ENCODE measurements around the gene SPATA19.

SPATA19 gene

DNA sequence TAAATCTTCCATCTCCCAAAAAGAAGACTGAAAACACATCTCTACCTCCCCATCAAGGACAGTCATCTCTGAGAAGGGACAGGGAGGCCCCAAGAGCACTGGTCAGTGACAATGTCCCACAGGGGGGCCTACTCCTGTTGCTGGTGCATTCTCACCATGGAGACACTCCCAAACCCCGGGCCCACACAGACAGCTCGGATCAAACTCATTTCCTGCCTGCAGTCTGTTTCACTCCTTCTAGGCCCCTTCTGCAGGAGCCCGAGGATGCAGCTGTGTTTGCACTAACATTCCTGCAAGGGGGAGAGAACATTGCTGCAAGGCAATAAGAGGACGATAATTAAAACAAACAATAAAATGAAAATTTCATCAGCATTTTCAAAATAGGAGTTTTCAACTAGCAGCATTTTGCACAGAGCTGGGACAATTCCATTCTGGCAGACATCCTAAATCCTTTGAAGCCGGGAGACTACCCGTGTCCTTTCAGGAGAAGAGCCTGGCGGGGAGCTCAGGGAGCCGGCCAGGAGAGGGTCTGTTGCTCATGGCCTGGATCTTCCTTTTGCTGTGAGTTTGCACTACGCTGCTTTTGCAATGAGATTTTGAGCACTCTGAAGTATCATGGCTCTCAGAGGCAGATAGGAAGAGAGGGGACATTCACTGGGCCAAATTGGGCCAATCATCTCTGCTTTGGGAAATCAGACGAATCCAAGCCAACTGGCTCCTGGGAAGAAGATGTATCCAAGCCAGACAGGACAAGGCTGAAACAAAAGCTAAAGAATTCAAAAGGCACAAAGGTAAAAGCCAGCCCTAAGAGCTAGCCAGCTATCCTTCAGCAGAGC is 33.2 kb downstream of the SPATA19 start (continued):
- TF ChIP-seq BACH2 (CRISPR knock-in tag; IDR thresholded peaks at IDR 0.05; ENCODE audit: borderline replicate concordance), result no peak

DNA sequence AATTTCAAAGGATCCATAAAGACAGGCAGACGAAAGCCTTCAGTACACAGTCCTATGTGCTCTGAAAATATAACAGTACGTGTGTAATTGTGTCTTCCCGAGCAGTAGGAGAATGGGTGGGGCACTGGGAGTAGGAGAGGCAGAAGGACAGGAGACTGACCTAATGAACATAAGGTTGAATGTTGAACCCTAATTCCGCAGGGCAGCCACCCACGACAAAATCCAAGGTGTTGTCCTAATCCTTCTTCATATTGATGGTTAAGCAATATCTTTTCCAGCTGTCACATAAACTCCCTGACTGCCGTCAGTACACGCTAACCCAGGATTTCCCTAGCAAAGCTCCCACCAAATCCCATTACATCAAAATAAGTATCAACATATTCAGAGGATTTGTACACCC is 34.5 kb downstream of the SPATA19 start:
- no peak for TF ChIP-seq ZFP3 (CRISPR knock-in tag; IDR thresholded peaks at IDR 0.05)
- TF ChIP-seq ISL1 (CRISPR knock-in tag; IDR thresholded peaks at IDR 0.05), result no peak
- TF ChIP-seq ESRRG (CRISPR knock-in tag; IDR thresholded peaks at IDR 0.05), result no peak
- TF ChIP-seq, protein P1, sequence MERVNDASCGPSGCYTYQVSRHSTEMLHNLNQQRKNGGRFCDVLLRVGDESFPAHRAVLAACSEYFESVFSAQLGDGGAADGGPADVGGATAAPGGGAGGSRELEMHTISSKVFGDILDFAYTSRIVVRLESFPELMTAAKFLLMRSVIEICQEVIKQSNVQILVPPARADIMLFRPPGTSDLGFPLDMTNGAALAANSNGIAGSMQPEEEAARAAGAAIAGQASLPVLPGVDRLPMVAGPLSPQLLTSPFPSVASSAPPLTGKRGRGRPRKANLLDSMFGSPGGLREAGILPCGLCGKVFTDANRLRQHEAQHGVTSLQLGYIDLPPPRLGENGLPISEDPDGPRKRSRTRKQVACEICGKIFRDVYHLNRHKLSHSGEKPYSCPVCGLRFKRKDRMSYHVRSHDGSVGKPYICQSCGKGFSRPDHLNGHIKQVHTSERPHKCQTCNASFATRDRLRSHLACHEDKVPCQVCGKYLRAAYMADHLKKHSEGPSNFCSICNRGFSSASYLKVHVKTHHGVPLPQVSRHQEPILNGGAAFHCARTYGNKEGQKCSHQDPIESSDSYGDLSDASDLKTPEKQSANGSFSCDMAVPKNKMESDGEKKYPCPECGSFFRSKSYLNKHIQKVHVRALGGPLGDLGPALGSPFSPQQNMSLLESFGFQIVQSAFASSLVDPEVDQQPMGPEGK (CRISPR knock-in tag; IDR thresholded peaks at IDR 0.05; ENCODE audit: borderline replicate concordance), result no peak
- no peak for TF ChIP-seq ZC3H10 (CRISPR knock-in tag; IDR thresholded peaks at IDR 0.05)
- TF ChIP-seq ARNTL (CRISPR knock-in tag; IDR thresholded peaks at IDR 0.05; ENCODE audit: borderline replicate concordance, low read depth), result no peak
- TF ChIP-seq, protein P2, sequence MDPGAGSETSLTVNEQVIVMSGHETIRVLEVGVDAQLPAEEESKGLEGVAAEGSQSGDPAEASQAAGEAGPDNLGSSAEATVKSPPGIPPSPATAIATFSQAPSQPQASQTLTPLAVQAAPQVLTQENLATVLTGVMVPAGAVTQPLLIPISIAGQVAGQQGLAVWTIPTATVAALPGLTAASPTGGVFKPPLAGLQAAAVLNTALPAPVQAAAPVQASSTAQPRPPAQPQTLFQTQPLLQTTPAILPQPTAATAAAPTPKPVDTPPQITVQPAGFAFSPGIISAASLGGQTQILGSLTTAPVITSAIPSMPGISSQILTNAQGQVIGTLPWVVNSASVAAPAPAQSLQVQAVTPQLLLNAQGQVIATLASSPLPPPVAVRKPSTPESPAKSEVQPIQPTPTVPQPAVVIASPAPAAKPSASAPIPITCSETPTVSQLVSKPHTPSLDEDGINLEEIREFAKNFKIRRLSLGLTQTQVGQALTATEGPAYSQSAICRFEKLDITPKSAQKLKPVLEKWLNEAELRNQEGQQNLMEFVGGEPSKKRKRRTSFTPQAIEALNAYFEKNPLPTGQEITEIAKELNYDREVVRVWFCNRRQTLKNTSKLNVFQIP (CRISPR knock-in tag; IDR thresholded peaks at IDR 0.05; ENCODE audit: borderline replicate concordance, low read depth), result no peak
- TF ChIP-seq TCF4 (CRISPR knock-in tag; IDR thresholded peaks at IDR 0.05; ENCODE audit: borderline replicate concordance), result no peak
- no peak for TF ChIP-seq ZFP30 (CRISPR knock-in tag; IDR thresholded peaks at IDR 0.05)
- no peak for TF ChIP-seq PPARA (CRISPR knock-in tag; IDR thresholded peaks at IDR 0.05; ENCODE audit: borderline replicate concordance)
- no peak for TF ChIP-seq TOX (CRISPR knock-in tag; IDR thresholded peaks at IDR 0.05; ENCODE audit: borderline replicate concordance)
- no peak for TF ChIP-seq OSR1 (CRISPR knock-in tag; IDR thresholded peaks at IDR 0.05)
- TF ChIP-seq CSDC2 (CRISPR knock-in tag; IDR thresholded peaks at IDR 0.05), result no peak
- TF ChIP-seq BACH2 (CRISPR knock-in tag; IDR thresholded peaks at IDR 0.05; ENCODE audit: borderline replicate concordance), result no peak
- TF ChIP-seq RARB (CRISPR knock-in tag; IDR thresholded peaks at IDR 0.05), result no peak
- no peak for TF ChIP-seq ZNF70 (CRISPR knock-in tag; IDR thresholded peaks at IDR 0.05)
- no peak for TF ChIP-seq SNAI2 (CRISPR knock-in tag; IDR thresholded peaks at IDR 0.05)
- no peak for TF ChIP-seq ZNF565 (CRISPR knock-in tag; conservative IDR thresholded peaks at IDR 0.05; ENCODE audit: low read depth)
- no peak for ATAC-seq

DNA sequence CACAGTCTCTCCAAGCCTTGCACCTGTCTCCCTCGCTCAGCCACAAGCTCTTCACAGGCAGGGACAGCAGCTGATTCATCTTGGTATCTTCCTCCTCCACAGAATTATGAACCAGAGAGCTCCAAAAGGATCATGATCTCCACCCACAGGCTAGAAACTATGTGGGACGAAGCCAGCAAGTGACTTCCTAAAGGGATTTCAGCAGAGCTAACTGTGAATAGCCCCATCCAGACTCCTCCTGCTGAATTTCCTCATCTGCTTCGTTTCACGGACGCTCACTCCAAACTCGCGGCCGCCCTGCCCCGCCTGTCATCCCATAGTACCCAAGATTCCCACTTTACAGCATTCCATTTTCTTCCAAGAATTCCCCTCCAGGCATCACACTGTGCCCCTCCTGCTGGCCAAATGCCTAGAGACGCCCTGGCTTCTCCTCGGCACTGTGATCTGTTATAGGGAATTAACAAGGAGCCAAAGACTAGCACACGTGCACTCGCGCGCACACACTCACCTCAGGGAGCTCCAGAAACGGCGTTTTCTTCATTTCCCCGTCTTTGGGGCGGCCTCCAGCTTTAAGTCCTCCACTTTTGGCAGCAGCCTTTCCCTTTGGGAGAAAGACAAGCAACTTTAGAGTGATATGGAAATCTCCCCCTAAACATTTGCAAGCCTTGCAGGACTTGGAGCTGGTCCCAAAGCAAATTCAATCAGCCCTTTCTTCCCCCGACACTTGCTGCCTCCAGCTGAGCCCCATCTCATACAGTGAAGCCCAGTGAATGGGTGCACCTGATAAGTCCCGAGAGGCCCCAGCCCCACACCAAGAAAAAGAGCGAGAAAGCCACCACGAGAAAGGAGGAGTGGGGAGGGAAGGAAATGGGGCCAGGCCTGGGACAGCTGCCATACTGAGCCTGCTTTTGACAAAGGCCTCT is 35.5 kb downstream of the SPATA19 start:
- no peak for ATAC-seq
- TF ChIP-seq ESRRG (CRISPR knock-in tag; IDR thresholded peaks at IDR 0.05) (no peak), OSR1 (CRISPR knock-in tag; IDR thresholded peaks at IDR 0.05) (no peak), SNAI2 (CRISPR knock-in tag; IDR thresholded peaks at IDR 0.05) (no peak), ZNF70 (CRISPR knock-in tag; IDR thresholded peaks at IDR 0.05) (no peak), CSDC2 (CRISPR knock-in tag; IDR thresholded peaks at IDR 0.05) (no peak), ZC3H10 (CRISPR knock-in tag; IDR thresholded peaks at IDR 0.05) (no peak), GLIS3 (CRISPR knock-in tag; IDR thresholded peaks at IDR 0.05) (no peak), TOX (CRISPR knock-in tag; IDR thresholded peaks at IDR 0.05; ENCODE audit: borderline replicate concordance) (no peak), ZFP30 (CRISPR knock-in tag; IDR thresholded peaks at IDR 0.05) (no peak)
- TF ChIP-seq, protein P3, sequence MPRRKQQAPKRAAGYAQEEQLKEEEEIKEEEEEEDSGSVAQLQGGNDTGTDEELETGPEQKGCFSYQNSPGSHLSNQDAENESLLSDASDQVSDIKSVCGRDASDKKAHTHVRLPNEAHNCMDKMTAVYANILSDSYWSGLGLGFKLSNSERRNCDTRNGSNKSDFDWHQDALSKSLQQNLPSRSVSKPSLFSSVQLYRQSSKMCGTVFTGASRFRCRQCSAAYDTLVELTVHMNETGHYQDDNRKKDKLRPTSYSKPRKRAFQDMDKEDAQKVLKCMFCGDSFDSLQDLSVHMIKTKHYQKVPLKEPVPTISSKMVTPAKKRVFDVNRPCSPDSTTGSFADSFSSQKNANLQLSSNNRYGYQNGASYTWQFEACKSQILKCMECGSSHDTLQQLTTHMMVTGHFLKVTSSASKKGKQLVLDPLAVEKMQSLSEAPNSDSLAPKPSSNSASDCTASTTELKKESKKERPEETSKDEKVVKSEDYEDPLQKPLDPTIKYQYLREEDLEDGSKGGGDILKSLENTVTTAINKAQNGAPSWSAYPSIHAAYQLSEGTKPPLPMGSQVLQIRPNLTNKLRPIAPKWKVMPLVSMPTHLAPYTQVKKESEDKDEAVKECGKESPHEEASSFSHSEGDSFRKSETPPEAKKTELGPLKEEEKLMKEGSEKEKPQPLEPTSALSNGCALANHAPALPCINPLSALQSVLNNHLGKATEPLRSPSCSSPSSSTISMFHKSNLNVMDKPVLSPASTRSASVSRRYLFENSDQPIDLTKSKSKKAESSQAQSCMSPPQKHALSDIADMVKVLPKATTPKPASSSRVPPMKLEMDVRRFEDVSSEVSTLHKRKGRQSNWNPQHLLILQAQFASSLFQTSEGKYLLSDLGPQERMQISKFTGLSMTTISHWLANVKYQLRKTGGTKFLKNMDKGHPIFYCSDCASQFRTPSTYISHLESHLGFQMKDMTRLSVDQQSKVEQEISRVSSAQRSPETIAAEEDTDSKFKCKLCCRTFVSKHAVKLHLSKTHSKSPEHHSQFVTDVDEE (CRISPR knock-in tag; IDR thresholded peaks at IDR 0.05), result no peak
- TF ChIP-seq, protein P4, sequence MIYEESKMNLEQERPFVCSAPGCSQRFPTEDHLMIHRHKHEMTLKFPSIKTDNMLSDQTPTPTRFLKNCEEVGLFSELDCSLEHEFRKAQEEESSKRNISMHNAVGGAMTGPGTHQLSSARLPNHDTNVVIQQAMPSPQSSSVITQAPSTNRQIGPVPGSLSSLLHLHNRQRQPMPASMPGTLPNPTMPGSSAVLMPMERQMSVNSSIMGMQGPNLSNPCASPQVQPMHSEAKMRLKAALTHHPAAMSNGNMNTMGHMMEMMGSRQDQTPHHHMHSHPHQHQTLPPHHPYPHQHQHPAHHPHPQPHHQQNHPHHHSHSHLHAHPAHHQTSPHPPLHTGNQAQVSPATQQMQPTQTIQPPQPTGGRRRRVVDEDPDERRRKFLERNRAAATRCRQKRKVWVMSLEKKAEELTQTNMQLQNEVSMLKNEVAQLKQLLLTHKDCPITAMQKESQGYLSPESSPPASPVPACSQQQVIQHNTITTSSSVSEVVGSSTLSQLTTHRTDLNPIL (CRISPR knock-in tag; IDR thresholded peaks at IDR 0.05; ENCODE audit: low read depth), result no peak
- TF ChIP-seq, protein P1 (CRISPR knock-in tag; IDR thresholded peaks at IDR 0.05; ENCODE audit: borderline replicate concordance), result no peak
